ENCODE measurements around the gene LGALS8. TPM values are rescaled to one million over a fixed set of nuclear protein-coding genes. Genes with fewer than 3 reads are reported as not detected.
"Not testable (repeated sequence)": the region's sequence is repeated elsewhere in the genome, so short reads cannot be mapped to it uniquely, and the experiment has no call there.

LGALS8 gene
- total RNA-seq: 27.4 and 27.7 TPM in 2 replicates
- long read RNA-seq, full-length matches to known transcripts: 52 of 68 reads
- long read RNA-seq, partial matches to known transcripts: 7 of 68 reads
- long read RNA-seq, other reads (novel, unspliced or antisense): 9 of 68 reads

- DNase-seq (ENCODE audit: low spot score, unreplicated experiment): peak; percentile 52
- Mint-ChIP-seq H3K9me3 (ENCODE audit: low read depth) (no peaks in the 10 kb centered on the region), H3K4me1 (ENCODE audit: low read depth) (peaks cover 17% of the 10 kb centered on the region), H3K36me3 (ENCODE audit: insufficient read depth) (peaks cover 9% of the 10 kb centered on the region), H3K27me3 (no peaks in the 10 kb centered on the region), H3K27ac (peak within 1 kb of the TSS; percentile 95), H3K4me3 (ENCODE audit: low read depth) (peak within 1 kb of the TSS; percentile 89)
- no peak for TF ChIP-seq CTCF (IDR thresholded peaks at IDR 0.05; ENCODE audit: unreplicated experiment)
Measured at GRCh38 chr1:236523704-236524141, at the start of gene LGALS8. LGALS8 (plus strand) TSS chr1:236523982; CDS start chr1:236526071, 2,089 bp downstream.

- H3K27ac Mint-ChIP-seq: no peak overlapping the region
- no peak for TF ChIP-seq CTCF (IDR thresholded peaks at IDR 0.05; ENCODE audit: unreplicated experiment)
- H3K36me3 Mint-ChIP-seq (ENCODE audit: insufficient read depth): peaks cover 5% of the 10 kb centered on the region
- H3K27me3 Mint-ChIP-seq: no peaks in the 10 kb centered on the region
- H3K9me3 Mint-ChIP-seq (ENCODE audit: low read depth): peaks cover 3% of the 10 kb centered on the region
- no peak for DNase-seq (ENCODE audit: low spot score, unreplicated experiment)
- no peak overlapping the region for H3K4me3 Mint-ChIP-seq (ENCODE audit: low read depth)
- no peaks in the 10 kb centered on the region for H3K4me1 Mint-ChIP-seq (ENCODE audit: low read depth)
Measured at GRCh38 chr1:236476019-236476418, 47.8 kb upstream of the LGALS8 start.

- H3K27me3 Mint-ChIP-seq: no peaks in the 10 kb centered on the region
- H3K9me3 Mint-ChIP-seq (ENCODE audit: low read depth): peaks cover 3% of the 10 kb centered on the region
- no peak overlapping the region for H3K4me3 Mint-ChIP-seq (ENCODE audit: low read depth)
- no peaks in the 10 kb centered on the region for H3K4me1 Mint-ChIP-seq (ENCODE audit: low read depth)
- peaks cover 14% of the 10 kb centered on the region for H3K36me3 Mint-ChIP-seq (ENCODE audit: insufficient read depth)
- no peak for DNase-seq (ENCODE audit: low spot score, unreplicated experiment)
- H3K27ac Mint-ChIP-seq: no peak overlapping the region
- no peak for TF ChIP-seq CTCF (IDR thresholded peaks at IDR 0.05; ENCODE audit: unreplicated experiment)
Measured at GRCh38 chr1:236480758-236481436, 42.9 kb upstream of the LGALS8 start.

- Mint-ChIP-seq H3K4me1 (ENCODE audit: low read depth) (no peaks in the 10 kb centered on the region), H3K27ac (no peak overlapping the region), H3K36me3 (ENCODE audit: insufficient read depth) (peaks cover 10% of the 10 kb centered on the region), H3K4me3 (ENCODE audit: low read depth) (no peak overlapping the region), H3K9me3 (ENCODE audit: low read depth) (no peaks in the 10 kb centered on the region), H3K27me3 (no peaks in the 10 kb centered on the region)
- no peak for DNase-seq (ENCODE audit: low spot score, unreplicated experiment)
- TF ChIP-seq CTCF (IDR thresholded peaks at IDR 0.05; ENCODE audit: unreplicated experiment): no peak
Measured at GRCh38 chr1:236484310-236484971, 39.3 kb upstream of the LGALS8 start.

GRCh38 chr1:236486356-236487002 lies 37.3 kb upstream of the LGALS8 start:
- Mint-ChIP-seq H3K27ac (no peak overlapping the region), H3K4me3 (ENCODE audit: low read depth) (no peak overlapping the region), H3K27me3 (no peaks in the 10 kb centered on the region), H3K4me1 (ENCODE audit: low read depth) (peaks cover 4% of the 10 kb centered on the region), H3K36me3 (ENCODE audit: insufficient read depth) (peaks cover 10% of the 10 kb centered on the region), H3K9me3 (ENCODE audit: low read depth) (no peaks in the 10 kb centered on the region)
- no peak for TF ChIP-seq CTCF (IDR thresholded peaks at IDR 0.05; ENCODE audit: unreplicated experiment)
- no peak for DNase-seq (ENCODE audit: low spot score, unreplicated experiment)

- H3K27me3 Mint-ChIP-seq; DNase-seq (ENCODE audit: low spot score, unreplicated experiment); H3K9me3 Mint-ChIP-seq (ENCODE audit: low read depth); H3K27ac Mint-ChIP-seq; H3K36me3 Mint-ChIP-seq (ENCODE audit: insufficient read depth); H3K4me3 Mint-ChIP-seq (ENCODE audit: low read depth); H3K4me1 Mint-ChIP-seq (ENCODE audit: low read depth): not testable (repeated sequence)
Measured at GRCh38 chr1:236489161-236489560, 34.6 kb upstream of the LGALS8 start.

All from progenitor cell of endocrine pancreas (in vitro differentiated cells).